HCT116 (cell line): ENCODE measurements around the gene TMEM254. TPM values are rescaled to one million over a fixed set of nuclear protein-coding genes. Genes with fewer than 3 reads are reported as not detected.

Source experiments
- ATAC-seq: fragments of 200-7000 bp; cut with Tn5 transposase; 2 replicates; pipeline ENCODE4 v1.9.1; 2020; ENCODE audit warnings: mild to moderate bottlenecking, moderate library complexity
- BruUV-seq: library from RNA; stranded (reverse); fragments of 400-500 nt; replicated peaks from 2 replicates; lab custom pipeline; 2021; lab: Mats Ljungman, UMichigan
- CTCF ChIA-PET: fragments of 300-600 bp; sonication (Branson Sonifier 250); formaldehyde crosslinking; loops from one replicate; lab custom pipeline; 2021; ENCODE audit warnings: antibody characterized with exemption; lab: Charles Lee
- POLR2A ChIA-PET: fragments of 300-600, 350-600 bp; sonication (Branson Sonifier 250); formaldehyde crosslinking; loops from one replicate; lab custom pipeline; 2021; ENCODE audit warnings: antibody characterized with exemption; lab: Charles Lee
- RAD21 ChIA-PET, 2 experiments: fragments of 300-600 bp; sonication (Branson Sonifier 250); formaldehyde crosslinking; loops; one replicate each; lab custom pipeline; 2023; ENCODE audit warnings: low total read pairs in 2 of 2; ENCODE audit not compliant: uncharacterized antibody in 2 of 2, unreplicated experiment in 2 of 2, low non-redundant PET in 1 of 2; lab: Charles Lee
- DNase-seq: peaks from one replicate; pipeline ENCODE4 v3.0.0-alpha.2; 2010; ENCODE audit warnings: low read depth, low spot score
- H2AFZ ChIP-seq: fragments of 200-600 bp; shearing (Covaris generic), sonication (generic); 2 replicates; pipeline ENCODE4 v1.6.1; 2017; ENCODE audit warnings: low read depth, mixed run types, mixed read lengths, antibody characterized with exemption, low read length; ENCODE audit not compliant: poor library complexity, severe bottlenecking
- H3K27ac ChIP-seq: 2 replicates; pipeline ENCODE4 v1.5.1; 2012; ENCODE audit warnings: low read depth, low read length
- H3K27me3 ChIP-seq: fragments of 200-600 bp; sonication (generic); 2 replicates; pipeline ENCODE4 v1.6.1; 2016; ENCODE audit warnings: mixed run types, low read length, mixed read lengths; ENCODE audit not compliant: insufficient read depth
- H3K36me3 ChIP-seq, 2 experiments: fragments of 200-500 bp in 1 of 2; fragments of 200-600 bp in 1 of 2; sonication (Bioruptor generic) in 1 of 2; sonication (generic) in 1 of 2; 2 replicates each; pipeline versions ENCODE4 v1.5.1 to v1.6.1; 2014 to 2016; ENCODE audit warnings: low read length in 2 of 2, inconsistent platforms in 1 of 2, mixed read lengths in 1 of 2, mixed run types in 1 of 2; ENCODE audit not compliant: insufficient read depth in 2 of 2, control insufficient read depth in 1 of 2
- H3K4me1 ChIP-seq, 2 experiments: fragments of 200-600 bp in 1 of 2; sonication (generic) in 1 of 2; 2 replicates each; pipeline versions ENCODE4 v1.5.1 to v1.6.1; 2012 to 2017; ENCODE audit warnings: low read length in 2 of 2, inconsistent platforms in 1 of 2, mild to moderate bottlenecking in 1 of 2, mixed read lengths in 1 of 2, mixed run types in 1 of 2, moderate library complexity in 1 of 2; ENCODE audit not compliant: insufficient read depth in 2 of 2, control insufficient read depth in 1 of 2
- H3K4me2 ChIP-seq: fragments of 200-600 bp; sonication (generic); 2 replicates; pipeline ENCODE4 v1.6.1; 2017; ENCODE audit warnings: mixed run types, low read length, mixed read lengths
- H3K4me3 ChIP-seq, 2 experiments: fragments of 200-600 bp in 1 of 2; sonication (generic) in 1 of 2; replicated peaks in 1 of 2; 2 replicates each; pipeline ENCODE4 v1.5.1; 2011 to 2016; ENCODE audit warnings: low read length in 2 of 2, control low read depth in 1 of 2, low read depth in 1 of 2, mild to moderate bottlenecking in 1 of 2, mixed read lengths in 1 of 2, mixed run types in 1 of 2
- H3K79me2 ChIP-seq: fragments of 200-600 bp; sonication (generic); 2 replicates; pipeline ENCODE4 v1.6.1; 2017; ENCODE audit warnings: mild to moderate bottlenecking, mixed run types, low read length, moderate library complexity, mixed read lengths; ENCODE audit not compliant: insufficient read depth
- H3K9ac ChIP-seq: fragments of 200-600 bp; sonication (generic); 2 replicates; pipeline ENCODE4 v1.6.1; 2016; ENCODE audit warnings: low read length, mixed read lengths
- H3K9me2 ChIP-seq: fragments of 200-600 bp; sonication (generic), shearing (Covaris generic); 2 replicates; pipeline ENCODE4 v1.6.1; 2017; ENCODE audit warnings: mixed run types, mild to moderate bottlenecking, moderate library complexity; ENCODE audit not compliant: insufficient read depth
- H3K9me3 ChIP-seq, 2 experiments: fragments of 200-500 bp in 1 of 2; fragments of 200-600 bp in 1 of 2; sonication (Bioruptor generic) in 1 of 2; sonication (generic) in 1 of 2; 2 replicates each; pipeline ENCODE4 v1.6.1; 2014 to 2017; ENCODE audit warnings: low read length in 2 of 2, mixed read lengths in 2 of 2, inconsistent platforms in 1 of 2, low read depth in 1 of 2, mild to moderate bottlenecking in 1 of 2, mixed run types in 1 of 2, moderate library complexity in 1 of 2; ENCODE audit not compliant: control insufficient read depth in 1 of 2, insufficient read depth in 1 of 2
- H4K20me1 ChIP-seq: fragments of 200-600 bp; sonication (generic), shearing (Covaris generic); 2 replicates; pipeline ENCODE4 v1.6.1; 2017; ENCODE audit warnings: mixed run types, mild to moderate bottlenecking, moderate library complexity; ENCODE audit not compliant: insufficient read depth
- CBX3 ChIP-seq: IDR thresholded peaks from 2 replicates; pipeline ENCODE4 v1.6.1; 2012; ENCODE audit warnings: low read depth
- CEBPB ChIP-seq: IDR thresholded peaks from 2 replicates; pipeline ENCODE4 v1.6.1; 2012; ENCODE audit warnings: low read depth
- EGR1 ChIP-seq: IDR thresholded peaks from 2 replicates; pipeline ENCODE4 v1.6.1; 2012; ENCODE audit warnings: low read depth
- ELF1 ChIP-seq: IDR thresholded peaks from 2 replicates; pipeline ENCODE4 v1.6.1; 2012; ENCODE audit warnings: low read depth, borderline replicate concordance
- EZH2phosphoT487 ChIP-seq: fragments of 200-600 bp; IDR thresholded peaks from 2 replicates; pipeline ENCODE4 v1.6.1; 2018; ENCODE audit warnings: antibody characterized with exemption, borderline replicate concordance
- FOSL1 ChIP-seq: IDR thresholded peaks from 2 replicates; pipeline ENCODE4 v1.6.1; 2012; ENCODE audit warnings: low read depth
- JUND ChIP-seq: IDR thresholded peaks from 2 replicates; pipeline ENCODE4 v1.6.1; 2012
- RAD21 ChIP-seq: IDR thresholded peaks from 2 replicates; pipeline ENCODE4 v1.6.1; 2012; ENCODE audit warnings: low read depth, mild to moderate bottlenecking
- SIN3A ChIP-seq: IDR thresholded peaks from 2 replicates; pipeline ENCODE4 v1.6.1; 2012; ENCODE audit warnings: low read depth
- SP1 ChIP-seq: IDR thresholded peaks from 2 replicates; pipeline ENCODE4 v1.6.1; 2012; ENCODE audit warnings: low read depth
- YY1 ChIP-seq: IDR thresholded peaks from 2 replicates; pipeline ENCODE4 v1.6.1; 2011; ENCODE audit warnings: low read length, low read depth, moderate library complexity, mild to moderate bottlenecking; ENCODE audit not compliant: insufficient replicate concordance; ENCODE audit errors: extremely low read depth
- ZNF274 ChIP-seq: fragments of 200-500 bp; sonication (Bioruptor generic); IDR thresholded peaks from 2 replicates; pipeline ENCODE4 v1.6.1; 2014; ENCODE audit warnings: mild to moderate bottlenecking, low read depth, low read length, inconsistent platforms
- intact Hi-C: fragments of 100-400 bp; cut with micrococcal nuclease; formaldehyde crosslinking; loops from 2 replicates; pipeline ENCODE4 v1.10.0; 2022
- total RNA-seq: library from RNA; stranded (reverse); gene quantifications from one replicate; pipeline ENCODE4 v1.2.1, GENCODE V29; 2021; ENCODE audit not compliant: unreplicated experiment

Gene TMEM254
- total RNA-seq, 1 experiment from 2014 or later, result 12.1 TPM

DNA sequence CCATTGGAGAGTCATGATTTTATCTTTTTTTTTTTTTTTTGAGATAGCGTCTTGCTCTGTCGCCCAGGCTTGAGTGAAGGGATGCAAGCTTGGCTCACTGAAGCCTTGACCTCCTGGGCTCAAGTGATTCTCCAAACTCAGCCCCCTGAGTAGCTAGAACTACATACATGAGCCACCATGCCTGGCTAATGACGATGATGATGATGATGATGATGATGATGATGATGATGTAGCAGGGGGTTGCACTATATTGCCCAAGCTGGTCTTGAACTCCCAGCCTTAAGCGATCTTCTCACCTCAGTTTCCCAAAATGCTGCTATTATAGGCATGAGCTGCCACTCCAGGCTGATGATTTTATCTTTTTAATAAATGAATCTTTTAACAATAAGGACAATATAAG is 40.2 kb downstream of the TMEM254 start:
- Histone ChIP-seq H3K27me3 (0 out of 2 replicates have a peak, but pooled peaks cover 3% of the 10 kb centered on the region), H3K79me2 (no peaks in the 10 kb centered on the region), H3K4me1 (no peaks in the 10 kb centered on the region), H3K36me3 (no peaks in the 10 kb centered on the region), H3K9ac (no peak overlapping the region), H3K9me3 (no peaks in the 10 kb centered on the region), H3K4me2 (no peak overlapping the region), H4K20me1 (no peaks in the 10 kb centered on the region), H2AFZ (no peak overlapping the region), H3K4me3 (no peak overlapping the region), H3K9me2 (no peaks in the 10 kb centered on the region), H3K27ac (no peak overlapping the region)
- ChIA-PET CTCF (interaction anchor here (0.8 to 2.9 kb wide), 2 partner anchors 12 to 60 kb away, joined by 3 to 14 read pairs; no protein-coding TSS in a partner anchor), POLR2A (no interaction called here), RAD21 (interaction anchor here in 1 of 2 experiments (0.7 kb wide), 1 partner anchor 14 kb away, joined by 3 read pairs; no protein-coding TSS in a partner anchor)
- DNase-seq (no peak), ATAC-seq (no peak)
- no peak for TF ChIP-seq RAD21
- no peak for TF ChIP-seq JUND
- no peak for TF ChIP-seq ELF1
- no peak for TF ChIP-seq FOSL1
- BruUV-seq, result no TSS peak
- intact Hi-C loops, result no loop called here

DNA sequence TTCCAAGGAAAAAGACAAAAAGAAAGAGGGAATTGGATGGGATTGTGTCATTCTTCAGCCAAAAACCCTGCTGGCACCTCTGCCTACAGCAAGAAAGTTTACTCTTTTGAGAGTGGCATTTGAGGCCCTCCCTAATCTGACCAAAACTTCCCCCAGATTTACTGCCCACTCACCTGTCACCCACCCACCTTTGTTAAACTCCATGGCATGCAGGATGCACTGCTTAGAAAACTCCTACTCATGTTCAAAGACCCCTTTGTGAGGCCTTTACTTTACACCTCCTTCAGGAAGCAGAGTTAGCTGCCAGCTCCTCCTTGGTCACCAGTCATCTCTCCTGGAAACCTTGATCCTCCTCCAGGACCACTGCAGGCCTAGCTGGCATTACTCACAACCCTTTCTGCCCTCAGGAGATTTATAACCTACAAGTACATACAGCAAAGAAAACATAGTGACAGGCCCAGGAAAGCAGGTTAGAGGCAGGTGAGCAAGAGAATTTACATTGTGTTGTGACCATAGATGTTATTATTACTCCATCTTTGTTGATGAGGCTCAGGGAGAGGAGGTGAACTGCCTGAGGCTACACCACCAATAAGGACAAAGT is 43.7 kb downstream of the TMEM254 start:
- CTCF ChIA-PET, result no interaction called here
- no peak overlapping the region for H3K9ac ChIP-seq
- TF ChIP-seq FOSL1 (no peak), RAD21 (no peak), EZH2phosphoT487 (no peak), CBX3 (no peak), CEBPB (no peak), SP1 (no peak), EGR1 (no peak), YY1 (no peak), ZNF274 (no peak), SIN3A (no peak)
- TF ChIP-seq, all 23 proteins: peak for 0
- Histone ChIP-seq H3K27me3 (0 out of 2 replicates have a peak, but pooled peaks cover 3% of the 10 kb centered on the region), H3K4me2 (no peak overlapping the region), H2AFZ (no peak overlapping the region), H4K20me1 (no peaks in the 10 kb centered on the region), H3K36me3 (no peaks in the 10 kb centered on the region), H3K4me1 (no peaks in the 10 kb centered on the region), H3K9me3 (no peaks in the 10 kb centered on the region), H3K79me2 (no peaks in the 10 kb centered on the region), H3K4me3 (no peak overlapping the region), H3K9me2 (no peaks in the 10 kb centered on the region), H3K27ac (no peak overlapping the region)
- DNase-seq (no peak), ATAC-seq (no peak)
- ChIA-PET RAD21 (no interaction called here), POLR2A (no interaction called here)
- no TSS peak for BruUV-seq
- intact Hi-C loops, result no loop called here
